Endothelial cell of umbilical vein (primary cell): Measurements from ENCODE around the gene FBXO48. TPM values are rescaled to one million over a fixed set of nuclear protein-coding genes. Genes with fewer than 3 reads are reported as not detected.
A peak's percentile ranks its signal among the peaks of the same experiment; 100 is the strongest.

Experiments used
- BruUV-seq: library from RNA; stranded (reverse); fragments of 400-500 nt; replicated peaks from 2 replicates; lab custom pipeline; 2021; lab: Mats Ljungman, UMichigan
- CTCF ChIA-PET: fragments of 300-600, 350-600 bp; sonication (Branson Sonifier 250); formaldehyde crosslinking; loops from one replicate; lab custom pipeline; 2021; ENCODE audit warnings: antibody characterized with exemption, inconsistent platforms; lab: Charles Lee
- POLR2A ChIA-PET: fragments of 300-600, 350-600 bp; sonication (Branson Sonifier 250); formaldehyde crosslinking; loops from one replicate; lab custom pipeline; 2021; ENCODE audit warnings: antibody characterized with exemption, inconsistent platforms; lab: Charles Lee
- DNase-seq: peaks from one replicate; pipeline ENCODE4 v3.0.0-alpha.2; 2011; ENCODE audit warnings: low read depth, low spot score
- FAIRE-seq: peaks from 2 replicates; lab custom pipeline; 2011; peaks lifted over from hg19 to GRCh38; lab: Jason Lieb, UNC
- H2AFZ ChIP-seq: 2 replicates; pipeline ENCODE4 v1.6.0; 2012; ENCODE audit warnings: low read depth, low read length, control low read depth, inconsistent platforms
- H3K27ac ChIP-seq: 2 replicates; pipeline ENCODE4 v1.5.1; 2011; ENCODE audit warnings: low read depth, mild to moderate bottlenecking, control low read depth, low read length, moderate library complexity; ENCODE audit not compliant: insufficient read depth
- H3K27me3 ChIP-seq, 2 experiments: 2 replicates each; pipeline versions ENCODE4 v1.6.0 to v1.6.1; 2011; ENCODE audit warnings: low read length in 2 of 2, mixed read lengths in 1 of 2; ENCODE audit not compliant: control insufficient read depth in 2 of 2, insufficient read depth in 2 of 2
- H3K36me3 ChIP-seq, 2 experiments: 2 replicates in 1 of 2; 3 replicates in 1 of 2; pipeline ENCODE4 v1.5.1; 2011; ENCODE audit warnings: low read length in 2 of 2, mild to moderate bottlenecking in 1 of 2, moderate library complexity in 1 of 2; ENCODE audit not compliant: control insufficient read depth in 2 of 2, insufficient read depth in 2 of 2; ENCODE audit errors: extremely low read depth in 1 of 2
- H3K4me1 ChIP-seq: 3 replicates; pipeline ENCODE4 v1.5.1; 2011; ENCODE audit warnings: mild to moderate bottlenecking, low read length; ENCODE audit not compliant: control insufficient read depth, insufficient read depth; ENCODE audit errors: extremely low read depth
- H3K4me2 ChIP-seq: 2 replicates; pipeline ENCODE4 v1.6.1; 2011; ENCODE audit warnings: low read length, control low read depth, mixed read lengths; ENCODE audit not compliant: insufficient read depth
- H3K4me3 ChIP-seq, 3 experiments: fragments of 200-600 bp in 1 of 3; sonication (generic), shearing (Covaris generic) in 1 of 3; replicated peaks in 1 of 3; 2 replicates each; pipeline ENCODE4 v1.5.1; 2011 to 2016; ENCODE audit warnings: control low read depth in 3 of 3, low read length in 3 of 3, mild to moderate bottlenecking in 2 of 3, inconsistent platforms in 1 of 3, low read depth in 1 of 3, moderate library complexity in 1 of 3; ENCODE audit not compliant: insufficient read depth in 1 of 3
- H3K79me2 ChIP-seq: 2 replicates; pipeline ENCODE4 v1.6.0; 2012; ENCODE audit warnings: low read length, inconsistent platforms; ENCODE audit not compliant: control insufficient read depth, insufficient read depth
- H3K9ac ChIP-seq: replicated peaks from 2 replicates; pipeline ENCODE3; 2011; ENCODE audit warnings: low read length, control low read depth; ENCODE audit not compliant: insufficient read depth; ENCODE audit errors: extremely low read depth
- H3K9me1 ChIP-seq: replicated peaks from 3 replicates; pipeline ENCODE4 v1.6.0; 2011; ENCODE audit warnings: mild to moderate bottlenecking, low read length; ENCODE audit not compliant: control insufficient read depth, insufficient read depth; ENCODE audit errors: extremely low read depth
- H3K9me3 ChIP-seq: replicated peaks from 2 replicates; pipeline ENCODE4 v1.5.1; 2012; ENCODE audit warnings: low read length, inconsistent platforms; ENCODE audit not compliant: control insufficient read depth, insufficient read depth
- H4K20me1 ChIP-seq: replicated peaks from 2 replicates; pipeline ENCODE3; 2011; ENCODE audit warnings: mild to moderate bottlenecking, low read length; ENCODE audit not compliant: control insufficient read depth, insufficient read depth; ENCODE audit errors: extremely low read depth
- EZH2 ChIP-seq: IDR thresholded peaks from 2 replicates; pipeline ENCODE4 v1.6.1; 2012; ENCODE audit warnings: borderline replicate concordance, low read depth, mild to moderate bottlenecking, moderate library complexity, low read length, inconsistent platforms; ENCODE audit not compliant: severe bottlenecking
- FOS ChIP-seq: IDR thresholded peaks from 2 replicates; pipeline ENCODE4 v1.6.1; 2011; ENCODE audit warnings: mild to moderate bottlenecking, low read length, moderate library complexity, borderline replicate concordance; ENCODE audit not compliant: insufficient read depth
- GATA2 ChIP-seq: IDR thresholded peaks from 2 replicates; pipeline ENCODE4 v1.7.0; 2011; ENCODE audit warnings: low read depth, mild to moderate bottlenecking, moderate library complexity, mixed read lengths, low read length; ENCODE audit not compliant: insufficient read length, insufficient read depth
- JUN ChIP-seq: IDR thresholded peaks from 2 replicates; pipeline ENCODE4 v1.6.1; 2011; ENCODE audit warnings: borderline replicate concordance, low read depth; ENCODE audit not compliant: insufficient read length, insufficient read depth
- MYC ChIP-seq: IDR thresholded peaks from one replicate; pipeline ENCODE4 v1.6.1; 2011; ENCODE audit warnings: mild to moderate bottlenecking, low read depth, low read length
- POLR2A ChIP-seq: IDR thresholded peaks from 2 replicates; pipeline ENCODE4 v1.6.1; 2012; ENCODE audit warnings: low read depth, mild to moderate bottlenecking, control low read depth, low read length
- POLR2AphosphoS5 ChIP-seq: IDR thresholded peaks from 2 replicates; pipeline ENCODE4 v1.6.1; 2012; ENCODE audit warnings: low read depth, mild to moderate bottlenecking, control low read depth, low read length, moderate library complexity; ENCODE audit not compliant: insufficient read depth
- dilution Hi-C: fragments of 300-500 bp; cut with MboI; formaldehyde crosslinking; loops from one replicate; pipeline ENCODE4 v1.15.0; 2019; ENCODE audit warnings: low sequenced_read_pairs; ENCODE audit not compliant: extremely low pct_ligation_motif_present
- intact Hi-C: fragments of 100-400 bp; cut with micrococcal nuclease; formaldehyde crosslinking; loops from one replicate; pipeline ENCODE4 v1.10.0; 2022
- polyA plus RNA-seq, 4 experiments: library from polyadenylated mRNA; depleted of rRNA in 3 of 4; stranded (reverse) in 3 of 4; unstranded in 1 of 4; fragments of >200 nt; gene quantifications; 2 replicates each; pipeline versions ENCODE4 v1.2.1 to v1.2.3, GENCODE V29; 2011 to 2012; ENCODE audit warnings: missing spikeins in 1 of 4
- total RNA-seq: library from RNA; stranded (reverse); gene quantifications from 2 replicates; pipeline ENCODE4 v1.2.3, GENCODE V29; 2021
- TF ChIP-seq, protein P1 (sequence below), 2 donors: IDR thresholded peaks; 1 replicate in 1 of 2; 2 replicates in 1 of 2; pipeline ENCODE4 v1.5.1; 2011; ENCODE audit warnings: low read length in 2 of 2, mild to moderate bottlenecking in 2 of 2, moderate library complexity in 2 of 2, control low read depth in 1 of 2, inconsistent platforms in 1 of 2, low read depth in 1 of 2; ENCODE audit not compliant: insufficient read depth in 1 of 2; ENCODE audit errors: extremely low read depth in 1 of 2
- TF ChIP-seq, protein P2 (sequence below): IDR thresholded peaks from 2 replicates; pipeline ENCODE4 v1.6.1; 2011; ENCODE audit not compliant: insufficient read depth, insufficient read length

Gene FBXO48
- total and polyA plus RNA-seq, 2 donors (not counting 3 experiments of a cell fraction or from before 2014, with no cell fraction given) = 0.46 to 0.73 TPM

DNA sequence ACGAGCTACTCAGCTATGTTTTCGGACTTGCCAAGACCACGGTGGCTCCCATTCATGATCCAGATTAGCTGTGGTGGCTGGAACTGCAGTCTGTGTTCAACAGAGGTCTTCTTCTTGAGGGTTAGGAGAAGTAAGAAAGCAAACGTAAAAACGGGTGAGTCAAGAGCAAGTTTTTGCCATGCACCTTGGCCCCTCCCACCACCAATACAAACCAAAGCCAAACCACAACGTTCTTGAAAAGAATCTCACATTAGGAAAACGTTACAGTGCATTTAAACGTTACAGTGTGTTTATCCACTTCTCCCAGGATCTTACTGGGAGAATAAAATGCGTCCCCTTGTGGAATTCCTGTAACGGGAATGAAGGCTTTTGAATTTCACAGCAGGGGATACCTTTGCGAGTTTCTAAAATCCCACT lies 725 bp downstream of the FBXO48 start:
- no peaks in the 10 kb centered on the region for H3K27me3 ChIP-seq
- CTCF ChIA-PET = interaction anchor here (0.7 to 7.5 kb wide), 9 partner anchors 10 to 477 kb away, joined by 3 to 305 read pairs (median 19); no protein-coding TSS in a partner anchor
- TF ChIP-seq FOS = no peak
- TF ChIP-seq, protein P1, sequence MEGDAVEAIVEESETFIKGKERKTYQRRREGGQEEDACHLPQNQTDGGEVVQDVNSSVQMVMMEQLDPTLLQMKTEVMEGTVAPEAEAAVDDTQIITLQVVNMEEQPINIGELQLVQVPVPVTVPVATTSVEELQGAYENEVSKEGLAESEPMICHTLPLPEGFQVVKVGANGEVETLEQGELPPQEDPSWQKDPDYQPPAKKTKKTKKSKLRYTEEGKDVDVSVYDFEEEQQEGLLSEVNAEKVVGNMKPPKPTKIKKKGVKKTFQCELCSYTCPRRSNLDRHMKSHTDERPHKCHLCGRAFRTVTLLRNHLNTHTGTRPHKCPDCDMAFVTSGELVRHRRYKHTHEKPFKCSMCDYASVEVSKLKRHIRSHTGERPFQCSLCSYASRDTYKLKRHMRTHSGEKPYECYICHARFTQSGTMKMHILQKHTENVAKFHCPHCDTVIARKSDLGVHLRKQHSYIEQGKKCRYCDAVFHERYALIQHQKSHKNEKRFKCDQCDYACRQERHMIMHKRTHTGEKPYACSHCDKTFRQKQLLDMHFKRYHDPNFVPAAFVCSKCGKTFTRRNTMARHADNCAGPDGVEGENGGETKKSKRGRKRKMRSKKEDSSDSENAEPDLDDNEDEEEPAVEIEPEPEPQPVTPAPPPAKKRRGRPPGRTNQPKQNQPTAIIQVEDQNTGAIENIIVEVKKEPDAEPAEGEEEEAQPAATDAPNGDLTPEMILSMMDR (IDR thresholded peaks at IDR 0.05; ENCODE audit: extremely low read depth in 1 of 2, insufficient read depth in 1 of 2, low read depth in 1 of 2, low read length in 2 of 2) = peak in 1 of 2 donors; percentile 7
- peak overlapping the region; percentile 62 for H3K27ac ChIP-seq
- H3K4me1 ChIP-seq = peaks cover 7% of the 10 kb centered on the region
- dilution Hi-C loops = no loop called here
- FAIRE-seq (peak; percentile 46), DNase-seq (peak; percentile 63)
- peak overlapping the region; percentile 71 to 94 (median 85) for H3K4me3 ChIP-seq
- intact Hi-C loops = loop anchor here (5.0 kb wide), 3 partner anchors 186 to 441 kb away; no protein-coding TSS in a partner anchor
- H3K79me2 ChIP-seq = no peaks in the 10 kb centered on the region
- H2AFZ ChIP-seq = peak overlapping the region; percentile 99
- no peaks in the 10 kb centered on the region for H3K9me1 ChIP-seq
- H3K4me2 ChIP-seq = peak overlapping the region; percentile 99
- H4K20me1 ChIP-seq = no peaks in the 10 kb centered on the region
- BruUV-seq = no TSS peak
- H3K36me3 ChIP-seq = no peaks in the 10 kb centered on the region
- peak overlapping the region; percentile 81 for H3K9ac ChIP-seq
- POLR2A ChIA-PET = interaction anchor here (1.5 kb wide), 1 partner anchor 21 kb away, joined by 4 read pairs; no protein-coding TSS in a partner anchor
- no peaks in the 10 kb centered on the region for H3K9me3 ChIP-seq

DNA sequence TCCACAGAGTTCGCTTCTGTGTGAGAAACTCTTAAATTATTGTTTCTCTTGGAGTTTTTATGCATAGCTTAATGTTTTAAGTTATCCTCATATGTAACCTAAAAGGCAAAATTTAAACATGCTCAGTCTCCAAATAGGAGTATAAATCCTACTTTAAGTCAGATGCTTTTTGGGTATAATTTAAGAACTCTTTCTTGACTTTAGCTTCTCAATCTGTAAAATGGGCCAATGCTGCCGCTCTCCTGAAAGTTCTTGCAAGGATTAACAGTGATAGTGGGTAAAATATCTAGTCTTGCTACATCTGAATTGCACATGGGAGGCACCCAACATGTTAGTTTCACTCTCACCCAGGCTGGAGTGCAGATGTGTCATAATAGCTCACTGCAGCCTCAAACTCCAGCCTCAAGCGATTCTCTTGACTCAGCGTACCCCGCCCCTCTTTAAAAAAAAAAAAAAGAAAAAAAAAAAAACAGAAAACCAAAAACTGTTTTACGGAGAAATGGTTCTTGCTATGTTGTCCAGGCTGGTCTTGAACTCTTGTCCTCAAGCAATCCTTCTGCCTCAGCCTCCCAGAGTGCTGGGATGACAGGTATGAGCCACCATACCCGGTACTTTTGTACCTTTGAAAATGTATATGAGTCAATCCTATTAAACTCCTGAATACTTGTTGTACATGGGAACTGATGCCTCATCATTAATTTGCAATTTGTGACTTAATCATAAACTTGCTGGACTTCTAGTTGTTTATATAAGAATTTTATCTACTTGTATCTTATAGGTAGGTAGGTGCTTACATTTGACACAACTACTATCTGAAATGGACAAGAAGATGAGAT lies 1.8 kb downstream of the FBXO48 start:
- H3K27ac ChIP-seq = no peak overlapping the region
- DNase-seq (no peak), FAIRE-seq (no peak)
- H3K36me3 ChIP-seq = no peaks in the 10 kb centered on the region
- TF ChIP-seq POLR2AphosphoS5 (no peak), GATA2 (no peak), MYC (no peak), JUN (no peak), FOS (no peak), POLR2A (no peak), EZH2 (no peak)
- TF ChIP-seq, protein P2, sequence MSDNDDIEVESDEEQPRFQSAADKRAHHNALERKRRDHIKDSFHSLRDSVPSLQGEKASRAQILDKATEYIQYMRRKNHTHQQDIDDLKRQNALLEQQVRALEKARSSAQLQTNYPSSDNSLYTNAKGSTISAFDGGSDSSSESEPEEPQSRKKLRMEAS = no peak
- TF ChIP-seq, protein P1 (IDR thresholded peaks at IDR 0.05; ENCODE audit: extremely low read depth in 1 of 2, insufficient read depth in 1 of 2, low read depth in 1 of 2, low read length in 2 of 2) = no peak
- no peaks in the 10 kb centered on the region for H3K9me3 ChIP-seq
- no peaks in the 10 kb centered on the region for H3K27me3 ChIP-seq
- no peak overlapping the region for H3K4me2 ChIP-seq
- intact Hi-C loops (loop anchor here (5.0 kb wide), 3 partner anchors 187 to 442 kb away; no protein-coding TSS in a partner anchor), dilution Hi-C loops (no loop called here)
- peaks cover 7% of the 10 kb centered on the region for H3K4me1 ChIP-seq
- ChIA-PET POLR2A (no interaction called here), CTCF (interaction anchor here (0.8 to 7.5 kb wide), 9 partner anchors 10 to 461 kb away, joined by 3 to 305 read pairs (median 50); no protein-coding TSS in a partner anchor)
- H3K79me2 ChIP-seq = no peaks in the 10 kb centered on the region
- no peaks in the 10 kb centered on the region for H3K9me1 ChIP-seq
- H3K9ac ChIP-seq = no peak overlapping the region
- no peaks in the 10 kb centered on the region for H4K20me1 ChIP-seq
- BruUV-seq = no TSS peak
- H3K4me3 ChIP-seq = no peak overlapping the region
- H2AFZ ChIP-seq = no peak overlapping the region
